GM23338 (cell line): ENCODE data around the gene PHF24. TPM values are rescaled to one million over a fixed set of nuclear protein-coding genes. Genes with fewer than 3 reads are reported as not detected.

Experiments
- ATAC-seq: fragments of 200-7000 bp; cut with Tn5 transposase; 3 replicates; pipeline ENCODE4 v1.9.1; 2020
- DNase-seq: peaks from one replicate; pipeline ENCODE4 v3.0.0-alpha.2; 2015; ENCODE audit warnings: low spot score
- H2AFZ ChIP-seq: fragments of 200-600 bp; sonication (generic); 2 replicates; pipeline ENCODE4 v1.8.0; 2016; ENCODE audit warnings: antibody characterized with exemption, mild to moderate bottlenecking, moderate library complexity
- H3F3A ChIP-seq: fragments of 200-600 bp; sonication (generic); replicated peaks from 2 replicates; pipeline ENCODE4 v1.8.0; 2017; ENCODE audit warnings: antibody characterized with exemption, mixed run types, low read depth
- H3K27ac ChIP-seq: fragments of 200-600 bp; sonication (generic); 2 replicates; pipeline ENCODE4 v1.6.1; 2016; ENCODE audit warnings: low read depth
- H3K27me3 ChIP-seq: fragments of 200-600 bp; sonication (generic); 2 replicates; pipeline ENCODE4 v1.8.0; 2016; ENCODE audit warnings: mild to moderate bottlenecking, mixed run types, moderate library complexity; ENCODE audit not compliant: insufficient read depth
- H3K36me3 ChIP-seq: fragments of 200-600 bp; sonication (generic); 2 replicates; pipeline ENCODE4 v1.8.0; 2016; ENCODE audit warnings: mild to moderate bottlenecking; ENCODE audit not compliant: insufficient read depth
- H3K4me1 ChIP-seq: fragments of 200-600 bp; sonication (generic); 2 replicates; pipeline ENCODE4 v1.8.0; 2016; ENCODE audit warnings: mild to moderate bottlenecking, moderate library complexity; ENCODE audit not compliant: insufficient read depth
- H3K4me2 ChIP-seq: fragments of 200-600 bp; sonication (generic); 2 replicates; pipeline ENCODE4 v1.7.1; 2017; ENCODE audit warnings: mixed run types
- H3K4me3 ChIP-seq: fragments of 200-600 bp; sonication (generic); 2 replicates; pipeline ENCODE4 v1.6.1; 2016; ENCODE audit warnings: mixed run types
- H3K79me2 ChIP-seq: fragments of 200-600 bp; sonication (generic); replicated peaks from 2 replicates; pipeline ENCODE4 v1.8.0; 2017; ENCODE audit warnings: mild to moderate bottlenecking; ENCODE audit not compliant: insufficient read depth
- H3K9me2 ChIP-seq: fragments of 200-600 bp; sonication (generic); 2 replicates; pipeline ENCODE4 v1.8.0; 2017; ENCODE audit not compliant: insufficient read depth
- H4K20me1 ChIP-seq: fragments of 200-600 bp; sonication (generic); replicated peaks from 2 replicates; pipeline ENCODE4 v1.8.0; 2017; ENCODE audit warnings: mild to moderate bottlenecking; ENCODE audit not compliant: insufficient read depth
- H3K27ac Mint-ChIP-seq: 2 replicates; pipeline ENCODE4 v1.8.0; 2020; ENCODE audit warnings: inconsistent platforms, mild to moderate bottlenecking, moderate library complexity, mixed read lengths
- H3K27me3 Mint-ChIP-seq: 3 replicates; pipeline ENCODE4 v1.8.0; 2022; ENCODE audit warnings: low read depth, mild to moderate bottlenecking, moderate library complexity, mixed read lengths, inconsistent platforms; ENCODE audit not compliant: insufficient read depth, poor library complexity
- H3K36me3 Mint-ChIP-seq: 3 replicates; pipeline ENCODE4 v1.8.0; 2021; ENCODE audit warnings: low read depth, mild to moderate bottlenecking, inconsistent platforms, moderate library complexity, mixed read lengths
- H3K4me1 Mint-ChIP-seq: 3 replicates; pipeline ENCODE4 v1.8.0; 2020; ENCODE audit warnings: mild to moderate bottlenecking, inconsistent platforms, mixed read lengths
- H3K4me3 Mint-ChIP-seq: 3 replicates; pipeline ENCODE4 v1.8.0; 2021; ENCODE audit warnings: moderate library complexity, mild to moderate bottlenecking, inconsistent platforms, mixed read lengths
- H3K9me3 Mint-ChIP-seq: 3 replicates; pipeline ENCODE4 v1.8.0; 2020; ENCODE audit warnings: moderate library complexity, mild to moderate bottlenecking, inconsistent platforms, mixed read lengths
- EZH2 ChIP-seq: fragments of 200-600 bp; sonication (generic); IDR thresholded peaks from one replicate; pipeline ENCODE4 v1.8.0; 2017; ENCODE audit warnings: antibody characterized with exemption, mild to moderate bottlenecking, low read depth; ENCODE audit not compliant: unreplicated experiment
- REST ChIP-seq: IDR thresholded peaks from one replicate; pipeline ENCODE4 v1.6.1; 2018; ENCODE audit warnings: antibody characterized with exemption; ENCODE audit not compliant: unreplicated experiment
- ZNF462 ChIP-seq: fragments of 250-450 bp; sonication (Bioruptor Pico); IDR thresholded peaks from 2 replicates; pipeline ENCODE4 v1.5.0; 2020; ENCODE audit warnings: mild to moderate bottlenecking, moderate library complexity
- polyA plus RNA-seq: library from polyadenylated mRNA; unstranded; fragments of >200 nt; fragmentation: Nextera tagmentation; extraction: Ambion mirVana; gene quantifications from 2 replicates; pipeline ENCODE4 v1.2.1, GENCODE V29; 2016
- total RNA-seq: library from RNA; depleted of rRNA; stranded (reverse); fragments of >200 nt; shearing (Covaris generic); gene quantifications from 2 replicates; pipeline ENCODE4 v1.2.3, GENCODE V29; 2014

PHF24 gene
- total and polyA plus RNA-seq, 2 experiments from 2014 or later, result 0.05 to 0.14 TPM

DNA sequence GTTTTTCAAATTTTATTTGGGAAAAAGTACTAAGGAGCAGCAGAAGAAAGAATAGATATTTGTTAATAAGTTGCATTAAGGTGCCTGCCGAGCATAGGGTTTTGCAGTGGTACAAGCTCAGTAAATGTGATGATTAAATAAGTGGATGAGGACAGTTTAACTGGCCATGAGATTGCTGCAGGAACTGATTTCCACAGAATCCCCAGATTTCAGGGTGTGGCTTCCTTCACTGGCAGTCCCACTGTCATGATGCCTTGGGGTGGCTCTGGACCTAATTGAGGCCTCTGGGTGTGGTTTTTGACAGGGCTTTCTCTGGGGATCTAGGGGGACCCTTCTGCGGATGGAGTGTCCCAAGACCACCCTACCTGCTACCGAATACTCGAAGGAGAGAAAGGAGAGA lies 1.4 kb downstream of the PHF24 start (continued):
- TF ChIP-seq ZNF462, result no peak

DNA sequence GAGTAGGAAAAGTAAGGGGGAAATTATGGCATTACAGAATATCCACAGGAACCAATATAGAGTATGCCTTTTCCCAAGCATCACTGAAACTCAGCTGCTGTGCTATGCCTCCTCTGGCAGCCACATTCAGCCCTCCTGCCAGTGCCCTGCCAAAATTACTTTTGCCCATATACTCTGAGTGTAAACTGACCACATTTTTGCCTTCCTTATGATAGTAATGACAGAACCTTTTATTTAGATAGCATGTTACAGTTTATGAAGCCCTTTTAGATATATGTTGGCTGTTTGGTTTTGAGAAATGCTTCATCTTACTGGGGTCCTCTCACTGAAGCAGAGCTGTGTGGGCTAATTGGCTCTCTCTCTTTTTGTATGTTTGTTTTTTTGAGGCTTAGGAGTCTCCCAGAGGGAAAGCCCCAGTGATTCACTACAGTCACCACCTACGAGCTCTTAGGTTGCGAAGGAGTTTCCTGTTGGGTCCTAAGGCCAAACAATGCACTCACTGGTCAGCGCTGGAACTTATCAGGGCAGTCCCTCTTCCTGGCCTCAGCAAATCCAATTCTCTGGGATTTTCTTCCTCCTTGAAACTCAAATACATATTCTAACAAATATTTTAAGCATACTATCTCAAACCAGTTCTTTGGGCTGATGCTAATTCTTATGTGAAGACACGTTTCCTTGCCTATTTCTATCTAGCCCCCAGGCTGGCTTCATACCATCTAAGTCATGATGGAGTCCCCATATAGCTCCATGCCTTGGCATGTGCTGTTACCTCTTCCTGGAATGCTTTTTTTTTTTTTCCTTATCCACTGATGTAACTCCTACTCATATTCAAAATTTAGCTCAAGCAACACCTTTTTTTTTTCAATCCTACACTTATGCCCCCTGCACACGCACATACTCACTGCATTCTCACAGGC lies 3.7 kb downstream of the PHF24 start:
- H3K27ac Mint-ChIP-seq, result no peak overlapping the region
- TF ChIP-seq REST (no peak), EZH2 (no peak), ZNF462 (no peak)

More for the DNA sequence above, 3.7 kb downstream of the PHF24 start:
- Histone ChIP-seq H2AFZ (no peak overlapping the region), H3K4me3 (no peak overlapping the region), H3K36me3 (no peaks in the 10 kb centered on the region), H3K4me2 (no peak overlapping the region), H4K20me1 (no peaks in the 10 kb centered on the region), H3K9me2 (no peaks in the 10 kb centered on the region), H3K27me3 (peaks cover 51% of the 10 kb centered on the region), H3F3A (0 out of 2 replicates have a peak, but pooled peaks cover 3% of the 10 kb centered on the region), H3K4me1 (peaks cover 8% of the 10 kb centered on the region; the same call in 1 of the 2 replicates), H3K27ac (no peak overlapping the region), H3K79me2 (no peaks in the 10 kb centered on the region)
- peaks cover 18% of the 10 kb centered on the region for H3K27me3 Mint-ChIP-seq
- peaks cover 19% of the 10 kb centered on the region; the same call in 2 of the 3 replicates for H3K4me1 Mint-ChIP-seq
- peak; percentile 29 for ATAC-seq
- DNase-seq, result peak; percentile 21
- no peaks in the 10 kb centered on the region for H3K36me3 Mint-ChIP-seq
- no peak overlapping the region for H3K4me3 Mint-ChIP-seq
- no peaks in the 10 kb centered on the region for H3K9me3 Mint-ChIP-seq
